GM23248 (cell line): ENCODE results near the gene VRK2.

ENCODE experiments used
- EZH2 ChIP-seq: fragments of 200-600 bp; sonication (generic); IDR thresholded peaks from 2 replicates; pipeline ENCODE4 v1.6.1; 2018; ENCODE audit warnings: antibody characterized with exemption, mild to moderate bottlenecking; ENCODE audit not compliant: insufficient read depth, poor library complexity, severe bottlenecking
- EZH2phosphoT487 ChIP-seq: fragments of 200-600 bp; sonication (generic); IDR thresholded peaks from 2 replicates; pipeline ENCODE4 v1.6.1; 2018; ENCODE audit warnings: antibody characterized with exemption, moderate library complexity, mild to moderate bottlenecking, low read depth; ENCODE audit not compliant: insufficient read depth

DNA sequence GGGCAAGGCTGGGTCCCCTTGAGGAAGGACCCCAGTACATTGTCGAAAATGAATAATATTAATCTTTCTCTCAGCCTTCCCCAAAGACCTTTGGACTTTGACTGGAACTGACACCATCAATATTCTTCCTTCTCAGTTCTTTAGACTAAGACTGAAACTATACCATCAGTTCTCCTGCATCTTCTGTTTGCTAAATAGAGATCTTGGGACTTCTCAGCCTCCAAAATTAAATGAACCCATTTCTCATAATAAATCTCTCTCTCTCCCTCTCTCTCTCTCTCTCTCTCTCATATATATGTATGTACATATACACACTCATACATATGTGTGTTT, 39.7 kb upstream of the VRK2 start:
- no peak for TF ChIP-seq EZH2
- TF ChIP-seq EZH2phosphoT487: no peak
